AG10803 (cell line): ENCODE results near the gene BIRC6.
"Not testable (repeated sequence)": the region's sequence is repeated elsewhere in the genome, so short reads cannot be mapped to it uniquely, and the experiment has no call there.

Experiments
- DNase-seq: peaks from one replicate; pipeline ENCODE4 v3.0.0; 2010; ENCODE audit warnings: low read depth
- H3K4me3 ChIP-seq: 2 replicates; pipeline ENCODE4 v1.5.1; 2011; ENCODE audit warnings: mild to moderate bottlenecking, low read length, control low read depth
- CTCF ChIP-seq: conservative IDR thresholded peaks from 2 replicates; pipeline ENCODE4 v1.5.1; 2011; ENCODE audit warnings: mild to moderate bottlenecking, low read length, control low read depth, inconsistent platforms

The BIRC6 gene

GRCh38 chr2:32355976-32356680, 695 bp upstream of the BIRC6 start:
- no peak for DNase-seq
- H3K4me3 ChIP-seq = peak overlapping the region; percentile 95
- no peak for TF ChIP-seq CTCF

- peak overlapping the region; percentile 95 for H3K4me3 ChIP-seq
- DNase-seq = peak; percentile 25
- no peak for TF ChIP-seq CTCF
Measured at GRCh38 chr2:32357318-32358110, 691 bp downstream of the BIRC6 start.

GRCh38 chr2:32358111-32358482, 1.3 kb downstream of the BIRC6 start:
- peak; percentile 13 for DNase-seq
- TF ChIP-seq CTCF = no peak
- H3K4me3 ChIP-seq = peak overlapping the region; percentile 95

- TF ChIP-seq CTCF = no peak
- H3K4me3 ChIP-seq = no peak overlapping the region
- peak; percentile 72 for DNase-seq
Measured at GRCh38 chr2:32360416-32360815, 3.6 kb downstream of the BIRC6 start.

- DNase-seq, H3K4me3 ChIP-seq: not testable (repeated sequence)
Measured at GRCh38 chr2:32362997-32363396, 6.2 kb downstream of the BIRC6 start.

- H3K4me3 ChIP-seq = no peak overlapping the region
- TF ChIP-seq CTCF = no peak
- peak; percentile 14 for DNase-seq
Measured at GRCh38 chr2:32363597-32363996, 6.8 kb downstream of the BIRC6 start.

GRCh38 chr2:32364290-32364689, 7.5 kb downstream of the BIRC6 start:
- not testable (repeated sequence) for H3K4me3 ChIP-seq, DNase-seq

- H3K4me3 ChIP-seq, DNase-seq: not testable (repeated sequence)
Measured at GRCh38 chr2:32365679-32366078, 8.9 kb downstream of the BIRC6 start.
